Activated CD8-positive, alpha-beta memory T cell treated with anti-CD3 and anti-CD28 coated beads for 1 hour (primary cell): ENCODE measurements around the gene CROCC.
"Not testable (repeated sequence)": the region's sequence is repeated elsewhere in the genome, so short reads cannot be mapped to it uniquely, and the experiment has no call there.

Source experiments
- DNase-seq, 2 donors: peaks; one replicate each; pipeline ENCODE4 v3.0.0-alpha.2; 2020; ENCODE audit warnings: low read depth in 1 of 2; ENCODE audit errors: extremely low read depth in 1 of 2

Gene CROCC

DNA sequence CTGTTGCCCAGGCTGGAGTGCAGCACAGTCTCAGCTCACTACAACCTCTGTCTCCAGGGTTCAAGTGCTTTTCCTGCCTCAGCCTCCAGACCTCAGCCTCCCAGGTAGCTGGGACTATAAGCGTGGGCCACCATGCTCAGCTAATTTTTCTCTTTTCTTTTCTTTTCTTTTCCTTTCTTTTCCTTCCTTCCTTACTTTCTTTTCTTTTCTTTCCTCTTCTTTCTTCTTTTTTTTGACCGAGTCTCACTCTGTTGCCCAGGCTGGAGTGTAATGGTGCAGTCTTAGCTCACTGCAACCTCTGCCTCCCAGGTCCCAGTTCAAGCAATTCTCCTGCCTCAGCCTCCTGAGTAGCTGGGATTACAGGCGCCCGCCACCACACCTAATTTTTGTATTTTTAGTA, 42.4 kb downstream of the CROCC start:
- DNase-seq = not testable (repeated sequence)

DNA sequence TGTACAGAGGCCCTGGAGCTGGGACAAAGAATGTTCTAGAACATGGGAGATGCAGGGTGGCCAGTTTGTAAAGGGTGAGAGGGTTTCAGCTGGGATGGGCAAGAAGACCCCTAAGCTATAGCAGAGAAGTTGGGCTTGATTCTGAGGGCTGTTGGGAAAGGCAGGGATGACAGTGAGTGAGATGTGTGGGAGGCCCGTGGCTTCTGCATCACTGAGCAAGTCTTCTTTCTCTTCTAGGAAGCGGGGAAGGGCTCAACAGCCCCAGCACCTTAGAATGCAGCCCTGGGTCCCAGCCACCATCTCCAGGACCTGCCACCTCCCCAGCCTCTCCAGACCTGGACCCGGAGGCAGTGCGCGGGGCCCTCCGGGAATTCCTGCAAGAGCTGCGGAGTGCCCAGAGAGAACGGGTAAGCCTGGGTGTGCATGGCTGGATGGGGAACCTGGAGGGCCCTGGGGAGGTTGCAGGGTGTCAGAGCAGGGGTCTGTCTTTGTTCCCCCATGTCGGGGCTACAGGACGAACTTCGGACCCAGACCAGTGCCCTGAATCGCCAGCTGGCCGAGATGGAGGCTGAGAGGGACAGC, 43.8 kb downstream of the CROCC start:
- DNase-seq = no peak

DNA sequence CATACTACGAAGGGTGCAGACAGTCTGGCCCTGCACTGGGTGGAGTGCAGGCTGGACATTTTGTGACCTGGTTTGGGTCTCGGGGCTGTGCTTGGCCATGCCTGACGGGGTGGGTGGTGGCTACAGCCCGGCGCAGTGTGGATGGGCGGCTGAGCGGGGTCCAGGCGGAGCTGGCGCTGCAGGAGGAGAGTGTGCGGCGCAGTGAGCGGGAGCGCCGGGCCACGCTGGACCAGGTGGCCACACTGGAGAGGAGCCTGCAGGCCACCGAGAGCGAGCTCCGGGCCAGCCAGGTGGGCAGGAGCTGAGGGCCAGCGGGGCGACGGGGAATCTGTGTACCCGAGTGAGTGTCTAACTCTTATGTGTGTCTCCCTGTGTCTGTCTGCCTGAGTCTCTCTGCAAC, 44.6 kb downstream of the CROCC start:
- DNase-seq = no peak

DNA sequence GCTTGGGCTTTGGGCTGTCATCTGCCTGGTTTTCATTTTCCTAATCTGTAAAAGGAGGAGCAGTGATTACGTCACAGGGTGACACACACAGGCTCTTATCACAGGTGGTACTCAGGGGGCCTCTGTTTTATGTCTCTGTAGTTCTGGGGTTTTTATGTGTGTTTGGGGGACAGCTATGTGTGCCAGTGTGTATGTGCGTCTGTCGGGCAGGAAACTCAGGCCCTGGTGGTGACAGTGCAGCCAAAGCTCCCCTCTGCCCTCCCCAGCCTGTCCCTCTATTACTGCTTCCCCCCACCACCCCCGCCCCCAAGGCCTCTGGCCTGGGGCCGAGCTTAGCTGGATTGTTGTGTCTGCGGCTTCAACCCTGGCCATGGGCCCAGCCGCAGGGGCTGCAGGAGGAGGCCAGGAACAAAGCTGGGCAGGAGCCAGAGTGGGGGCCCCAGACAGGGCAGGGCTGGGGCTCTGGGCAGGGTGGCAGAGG, 45.4 kb downstream of the CROCC start:
- DNase-seq = no peak

DNA sequence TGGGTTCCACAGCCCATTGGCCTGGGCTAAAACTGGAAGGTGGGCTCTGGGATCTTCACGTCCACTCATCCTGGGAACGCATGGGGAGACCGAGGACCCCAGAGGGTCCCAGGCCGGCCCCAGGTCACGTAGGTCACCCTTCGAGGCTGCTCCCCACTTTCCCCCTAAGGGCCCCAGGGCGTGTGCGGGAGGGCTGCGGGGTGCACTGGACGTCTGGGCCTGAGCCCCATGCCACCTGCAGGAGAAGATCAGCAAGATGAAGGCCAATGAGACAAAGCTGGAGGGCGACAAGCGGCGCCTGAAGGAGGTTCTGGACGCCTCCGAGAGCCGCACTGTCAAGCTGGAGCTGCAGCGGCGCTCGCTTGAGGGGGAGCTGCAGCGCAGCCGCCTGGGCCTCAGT, 46.2 kb downstream of the CROCC start:
- DNase-seq = no peak

DNA sequence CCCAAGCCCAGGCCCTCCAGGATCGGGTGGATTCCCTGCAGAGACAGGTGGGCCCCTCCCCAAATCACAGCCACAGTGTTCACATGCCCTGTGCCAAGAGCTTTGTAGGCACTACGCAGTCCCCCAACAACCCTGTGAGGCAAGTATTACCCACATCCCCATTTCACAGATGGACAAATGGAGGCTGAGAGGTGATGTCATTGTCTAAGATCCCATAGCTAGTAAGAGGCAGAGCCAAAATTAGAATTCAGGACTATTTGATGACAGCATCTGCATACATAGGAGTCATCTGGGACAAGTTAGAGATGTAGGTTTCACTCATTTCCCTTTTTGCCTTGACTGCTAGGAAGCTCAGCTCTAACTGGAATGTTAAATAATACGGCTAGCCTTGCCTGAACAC, 46.6 kb downstream of the CROCC start:
- no peak for DNase-seq

DNA sequence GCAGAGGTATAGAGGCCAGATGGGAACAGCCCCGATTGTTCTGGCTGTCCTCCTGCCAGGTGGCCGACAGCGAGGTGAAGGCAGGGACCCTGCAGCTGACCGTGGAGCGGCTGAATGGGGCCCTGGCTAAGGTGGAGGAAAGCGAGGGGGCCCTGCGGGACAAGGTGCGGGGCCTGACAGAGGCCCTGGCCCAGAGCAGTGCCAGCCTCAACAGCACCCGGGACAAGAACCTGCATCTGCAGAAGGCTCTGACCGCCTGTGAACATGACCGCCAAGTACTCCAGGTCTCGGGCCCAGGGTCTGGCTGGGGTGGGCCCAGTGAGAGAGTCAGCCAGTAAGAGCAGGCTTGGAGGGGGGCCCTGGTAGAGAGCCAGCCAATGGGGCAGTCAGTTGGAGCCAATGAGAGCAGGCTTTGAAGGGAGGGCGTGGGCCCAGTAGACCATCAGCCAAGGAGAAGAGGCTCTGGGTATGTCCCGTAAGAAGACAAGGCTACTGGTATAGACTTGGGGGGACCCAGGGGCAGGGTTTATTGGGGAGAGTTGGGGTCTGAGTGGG, 47.4 kb downstream of the CROCC start:
- no peak for DNase-seq

DNA sequence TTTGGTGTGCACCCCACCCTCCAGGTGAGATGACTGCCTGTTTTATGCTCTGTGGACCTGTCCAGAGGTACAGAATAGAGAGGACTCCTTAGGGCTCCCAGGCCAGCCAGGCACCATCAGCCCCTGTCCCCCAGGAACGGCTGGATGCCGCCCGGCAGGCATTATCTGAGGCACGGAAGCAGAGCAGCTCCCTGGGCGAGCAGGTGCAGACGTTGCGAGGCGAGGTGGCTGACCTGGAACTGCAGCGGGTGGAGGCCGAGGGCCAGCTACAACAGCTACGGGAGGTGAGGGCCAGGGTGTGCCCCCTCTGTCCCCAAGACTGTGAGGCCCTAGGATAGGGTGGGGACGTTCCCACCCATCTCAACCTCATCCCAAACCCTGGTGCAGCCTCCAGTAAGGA, 47.9 kb downstream of the CROCC start:
- DNase-seq = no peak

DNA sequence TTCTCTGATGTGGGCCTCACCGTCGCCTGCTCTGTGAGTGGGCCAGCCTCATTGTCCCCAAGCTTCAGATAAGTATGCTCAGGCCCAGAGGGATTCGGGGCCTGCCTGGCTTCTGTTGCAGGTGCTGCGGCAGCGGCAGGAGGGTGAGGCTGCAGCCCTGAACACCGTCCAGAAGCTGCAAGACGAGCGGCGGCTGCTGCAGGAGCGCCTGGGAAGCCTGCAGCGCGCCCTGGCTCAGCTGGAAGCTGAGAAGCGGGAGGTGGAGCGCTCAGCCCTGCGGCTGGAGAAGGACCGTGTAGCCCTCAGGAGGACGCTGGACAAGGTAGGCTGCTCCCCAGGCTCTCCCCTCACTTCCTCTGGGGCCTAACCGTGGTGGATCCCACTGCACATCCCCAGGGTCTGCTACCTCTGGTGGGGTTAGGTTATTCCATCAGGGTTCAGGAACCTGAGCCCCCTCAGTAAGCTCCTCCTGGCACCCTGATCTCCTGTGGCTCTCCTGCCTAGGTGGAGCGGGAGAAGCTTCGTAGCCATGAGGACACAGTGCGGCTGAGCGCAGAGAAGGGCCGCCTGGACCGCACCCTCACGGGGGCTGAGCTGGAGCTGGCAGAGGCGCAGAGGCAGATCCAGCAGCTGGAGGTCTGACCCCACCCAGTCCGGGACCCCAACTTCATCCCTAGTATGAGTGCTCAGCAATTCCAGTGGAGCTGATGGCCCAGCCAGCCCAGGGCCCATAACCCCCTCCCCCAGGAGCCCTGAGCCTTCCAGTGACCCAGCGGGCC, 48.6 kb downstream of the CROCC start:
- DNase-seq = no peak

DNA sequence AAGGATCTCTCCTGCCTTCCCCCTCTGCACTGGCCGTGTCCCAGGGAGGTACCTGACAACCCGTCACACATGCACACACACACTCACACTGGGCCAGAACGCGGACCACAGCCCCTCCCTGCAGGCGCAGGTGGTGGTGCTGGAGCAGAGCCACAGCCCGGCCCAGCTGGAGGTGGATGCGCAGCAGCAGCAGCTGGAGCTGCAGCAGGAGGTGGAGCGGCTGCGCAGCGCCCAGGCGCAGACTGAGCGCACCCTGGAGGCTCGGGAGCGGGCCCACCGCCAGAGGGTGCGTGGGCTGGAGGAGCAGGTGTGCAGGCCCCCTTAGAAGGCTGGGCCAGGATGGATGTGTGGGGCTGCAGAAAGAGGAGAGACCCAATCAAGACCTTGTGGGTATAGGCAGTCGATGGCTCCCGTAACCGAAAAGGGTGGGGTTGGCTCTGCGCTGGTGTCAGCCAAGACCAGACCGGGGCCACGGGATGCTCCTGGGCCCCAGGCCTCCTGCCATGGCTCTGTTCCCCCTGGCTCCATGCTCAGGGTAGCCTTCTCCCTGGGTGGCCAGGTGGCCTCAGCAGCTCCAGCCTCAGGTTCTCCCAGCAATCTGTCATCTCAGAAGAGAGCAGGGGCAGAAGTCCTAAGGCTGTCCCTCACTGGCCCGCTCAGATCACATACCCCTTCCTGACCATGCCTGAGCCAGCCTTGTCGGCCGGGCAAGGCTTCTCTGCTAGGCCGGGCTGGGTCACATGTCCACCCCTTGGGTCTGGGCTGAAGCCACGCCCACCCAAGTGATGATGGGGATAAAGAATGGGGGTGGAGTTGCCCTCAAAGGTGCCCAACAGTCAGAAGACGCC, 49.8 kb downstream of the CROCC start:
- no peak for DNase-seq

DNA sequence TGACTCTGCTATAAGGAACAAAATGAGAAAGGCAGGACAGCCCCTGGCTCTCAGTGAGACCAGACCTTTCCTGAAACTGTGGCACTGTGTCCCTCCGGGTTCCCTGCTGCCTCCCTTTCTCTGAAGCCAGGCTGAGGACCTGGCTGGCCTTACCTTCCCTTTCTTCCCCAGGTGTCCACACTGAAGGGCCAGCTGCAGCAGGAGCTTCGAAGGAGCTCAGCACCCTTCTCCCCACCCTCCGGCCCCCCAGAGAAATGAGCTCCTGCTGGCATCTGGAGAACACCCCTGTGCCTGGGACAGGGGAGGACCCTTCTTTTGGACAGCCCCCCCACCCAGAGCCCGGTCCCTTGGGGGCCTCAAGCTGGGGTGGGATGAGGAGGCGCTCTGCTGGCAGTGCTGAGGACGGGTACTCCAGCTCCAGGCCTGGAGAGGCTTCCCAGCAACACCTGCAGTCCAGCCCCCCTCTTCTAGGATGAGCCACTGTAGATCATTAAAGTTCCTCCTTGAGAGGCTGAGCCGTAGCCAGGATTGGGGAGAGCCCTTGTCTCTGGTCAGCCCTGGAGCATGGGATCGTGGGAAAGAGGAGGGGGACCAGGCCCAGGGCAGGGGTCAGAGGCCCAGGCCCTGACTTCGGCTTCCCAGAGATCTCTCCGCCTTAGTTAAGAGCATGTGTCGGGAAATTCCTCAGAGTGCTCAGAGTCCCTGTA, 50.6 kb downstream of the CROCC start:
- DNase-seq = no peak

DNA sequence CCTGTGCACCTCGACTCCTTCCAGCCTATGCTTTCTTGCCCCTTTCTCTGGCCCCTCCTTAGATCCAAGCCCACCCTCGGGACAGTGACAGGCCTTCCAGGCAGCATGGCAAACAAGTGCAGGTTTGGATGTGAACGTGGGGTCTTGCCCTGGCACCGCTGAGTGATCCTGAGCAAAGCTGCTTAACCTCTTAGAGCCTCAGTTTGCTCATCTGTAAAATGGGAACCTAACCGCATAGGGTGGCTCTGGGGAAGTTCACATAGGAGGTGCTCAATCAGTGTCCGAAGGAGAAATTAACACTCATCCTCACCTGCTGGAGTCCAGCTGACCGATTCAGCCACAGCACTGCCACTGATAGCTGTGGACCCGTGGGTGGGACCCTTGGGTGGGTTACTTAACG, 51.5 kb downstream of the CROCC start:
- DNase-seq = no peak

DNA sequence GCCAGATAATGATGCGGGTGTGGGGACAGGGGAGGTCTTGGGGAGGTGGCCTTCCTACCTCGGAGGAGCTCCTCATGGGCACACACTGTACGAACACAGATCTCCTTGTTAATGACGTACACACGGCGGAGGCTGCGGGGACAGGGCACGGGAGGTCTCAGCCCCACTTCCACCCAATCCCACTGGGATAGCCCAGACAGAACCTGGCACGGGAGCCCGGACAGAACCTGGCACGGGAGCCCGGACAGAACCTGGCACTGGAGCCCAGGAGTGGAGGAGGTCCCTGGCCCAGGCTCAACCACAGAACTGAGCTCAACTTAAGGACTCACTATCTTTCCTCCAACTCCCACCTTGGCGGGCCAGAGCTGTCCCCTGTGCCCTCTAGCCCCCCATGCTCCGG, 53.5 kb downstream of the CROCC start:
- DNase-seq = no peak

DNA sequence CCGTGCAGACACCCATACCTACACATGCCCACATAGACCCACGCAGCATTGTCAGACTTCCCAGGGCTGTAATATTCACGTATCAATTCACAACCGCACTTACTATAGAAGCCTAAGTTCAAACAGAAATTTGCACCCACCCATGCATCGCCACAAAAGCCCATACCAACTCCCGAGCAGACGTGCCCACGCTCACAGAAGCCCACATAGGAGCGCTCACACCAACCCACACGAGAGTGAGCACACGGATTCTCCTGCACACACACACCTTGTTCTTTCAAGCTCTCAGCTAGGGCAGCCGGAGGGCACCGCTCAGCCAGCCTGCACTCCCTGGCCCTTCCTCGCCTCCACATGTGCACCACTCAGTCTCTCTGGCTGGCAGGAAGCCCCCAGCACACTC, 54.1 kb downstream of the CROCC start:
- no peak for DNase-seq

DNA sequence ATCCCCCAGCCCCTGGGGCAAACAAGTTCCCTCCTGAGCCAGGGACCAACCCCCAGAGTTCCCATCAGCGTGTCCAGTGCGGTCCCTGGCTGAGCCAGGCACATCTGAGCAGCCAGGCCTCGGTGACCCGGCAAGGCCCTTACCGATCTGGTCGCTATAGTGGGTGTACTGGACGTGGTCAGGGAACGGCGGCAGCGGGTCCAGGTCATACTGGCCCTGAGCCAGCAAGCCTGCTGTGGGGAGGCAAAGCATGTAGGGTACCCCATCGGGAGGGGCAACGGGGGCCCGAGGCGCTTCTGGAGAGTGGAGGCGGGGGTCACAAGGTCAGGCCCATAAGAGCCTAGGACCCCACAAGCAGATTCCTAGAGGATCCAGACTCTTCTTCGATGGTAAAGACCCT, 55.2 kb downstream of the CROCC start:
- no peak for DNase-seq

DNA sequence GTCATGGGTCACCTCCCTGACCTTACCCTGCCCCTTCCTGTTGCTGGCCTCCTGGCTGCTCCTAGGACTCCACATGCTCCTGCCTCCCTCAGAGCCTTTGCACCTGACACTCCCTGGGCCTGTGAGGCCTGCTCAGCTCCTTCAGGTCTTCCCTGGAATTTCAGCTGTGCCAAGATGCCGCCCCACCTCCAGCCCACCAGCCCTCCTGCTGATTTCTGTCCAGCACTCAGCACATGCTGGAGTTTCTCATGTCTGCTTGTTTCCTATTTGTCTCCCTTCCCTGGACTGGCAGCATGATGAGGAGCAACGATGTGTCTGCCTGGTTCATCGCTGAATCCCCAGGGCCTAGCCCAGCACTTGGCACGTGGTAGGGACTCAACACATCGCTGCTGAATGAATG, 55.6 kb downstream of the CROCC start:
- no peak for DNase-seq

DNA sequence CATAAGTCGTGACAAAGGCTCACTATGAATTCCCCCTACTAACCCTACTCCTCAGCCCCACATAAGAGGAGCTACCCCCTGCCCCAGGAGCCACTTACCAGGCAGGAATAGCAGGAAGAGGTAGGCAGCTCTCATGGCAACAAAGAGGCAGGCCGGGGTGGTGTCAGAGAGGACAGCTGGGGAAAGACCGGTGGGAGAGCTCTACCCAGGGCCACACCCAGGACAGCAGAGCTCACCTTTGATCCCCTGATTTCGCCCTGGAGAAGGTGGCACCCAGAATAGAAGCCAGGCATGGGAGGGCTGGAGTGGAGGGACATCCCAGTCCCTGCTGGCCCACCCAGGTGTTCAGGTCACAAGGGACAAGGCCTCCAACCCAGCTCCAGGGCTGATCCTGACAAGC, 56.4 kb downstream of the CROCC start:
- DNase-seq = no peak

DNA sequence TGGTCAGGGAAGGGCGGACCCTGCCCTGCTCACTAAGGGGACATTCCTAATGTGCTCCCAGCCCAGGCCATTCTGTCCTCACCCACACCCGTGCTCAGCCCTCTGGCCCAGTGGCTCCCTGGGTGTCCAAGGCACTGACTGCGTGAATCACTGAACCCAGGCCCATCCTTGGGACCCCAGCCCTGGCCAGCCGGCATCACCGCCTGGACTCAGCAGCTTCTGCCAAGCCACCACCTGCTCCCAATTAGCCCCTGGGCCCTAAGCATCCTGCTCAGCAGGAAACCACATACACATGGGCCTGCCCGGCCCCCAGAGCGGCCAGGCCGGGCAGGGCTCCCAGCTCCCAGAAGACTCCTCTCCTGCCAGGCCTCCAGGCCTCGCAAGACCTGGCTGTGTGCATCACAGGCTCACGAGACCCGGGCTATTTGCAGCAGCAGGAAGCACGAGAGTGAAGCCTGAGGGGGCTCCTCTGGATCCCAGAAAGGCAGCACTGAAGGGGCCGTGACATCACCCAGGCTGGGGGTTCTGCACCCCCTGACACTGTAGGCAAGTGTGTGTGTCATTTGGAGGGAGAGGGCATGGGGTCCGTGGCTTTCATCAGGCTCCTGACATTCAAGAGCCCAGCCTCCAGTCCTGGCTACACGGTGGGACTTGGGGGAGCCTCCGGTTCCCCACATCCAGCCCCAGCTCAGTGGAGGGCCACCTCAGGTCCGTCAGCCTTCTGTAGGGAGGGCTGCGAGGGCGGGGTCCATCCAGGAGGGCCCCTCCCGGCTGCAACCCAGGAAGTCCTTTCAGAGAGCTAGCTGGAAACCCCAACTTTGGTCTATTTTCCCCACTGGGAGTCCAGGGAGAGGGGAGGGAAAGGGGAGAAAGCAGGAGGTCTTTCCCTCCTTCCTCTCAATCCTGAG, 57.1 kb downstream of the CROCC start:
- no peak for DNase-seq

DNA sequence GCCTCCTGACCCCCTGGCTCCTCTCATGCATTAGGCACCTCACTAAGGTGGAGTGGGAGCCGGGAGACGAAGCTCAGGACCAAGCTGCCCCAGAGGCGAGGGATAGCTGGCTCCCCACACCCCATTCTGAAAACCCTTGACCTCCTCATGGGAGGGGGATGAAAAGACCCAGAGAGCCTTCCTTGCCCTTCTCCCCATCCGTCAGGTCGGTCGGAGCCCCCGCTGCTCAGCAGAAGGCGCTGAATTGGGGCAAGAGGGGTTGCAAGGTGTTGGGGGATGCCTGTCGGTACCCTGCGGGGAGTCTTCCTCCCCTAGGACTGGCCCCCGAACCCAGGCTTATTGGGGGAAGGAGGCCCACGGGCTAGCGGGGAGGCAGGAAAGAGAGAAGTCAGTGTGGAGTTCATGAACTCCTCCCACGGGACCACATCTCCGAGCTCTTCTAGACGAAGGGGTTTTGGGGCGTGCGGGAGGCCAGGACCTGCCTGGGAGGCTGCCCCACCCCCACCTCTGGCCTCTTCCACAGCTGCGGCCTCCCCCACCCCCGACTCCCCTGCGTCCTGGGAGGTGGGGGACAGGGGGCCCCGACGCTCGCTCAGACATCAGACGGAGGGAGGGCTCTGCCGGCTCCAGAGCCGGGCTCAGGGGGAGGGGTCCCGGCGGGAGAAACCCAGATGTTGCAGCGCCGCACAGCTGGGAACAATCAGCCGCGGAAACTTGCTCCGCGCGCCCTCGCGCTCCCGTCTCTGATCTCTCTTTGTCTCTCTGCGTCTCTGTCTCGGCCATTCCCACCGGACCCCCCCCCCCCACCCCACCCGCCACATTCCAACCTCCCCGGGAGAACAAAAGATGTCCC, 58.0 kb downstream of the CROCC start:
- no peak for DNase-seq
